HG03064 (cell line): ENCODE results near the gene CXCL16.
A peak's percentile ranks its signal among the peaks of the same experiment; 100 is the strongest.
"Not testable (repeated sequence)": the region's sequence is repeated elsewhere in the genome, so short reads cannot be mapped to it uniquely, and the experiment has no call there.

Source experiments
- ATAC-seq: cut with Tn5 transposase; IDR thresholded peaks from one replicate; pipeline ENCODE4 v1.9.1; 2021; ENCODE audit warnings: low read depth; ENCODE audit not compliant: unreplicated experiment

The CXCL16 gene

DNA sequence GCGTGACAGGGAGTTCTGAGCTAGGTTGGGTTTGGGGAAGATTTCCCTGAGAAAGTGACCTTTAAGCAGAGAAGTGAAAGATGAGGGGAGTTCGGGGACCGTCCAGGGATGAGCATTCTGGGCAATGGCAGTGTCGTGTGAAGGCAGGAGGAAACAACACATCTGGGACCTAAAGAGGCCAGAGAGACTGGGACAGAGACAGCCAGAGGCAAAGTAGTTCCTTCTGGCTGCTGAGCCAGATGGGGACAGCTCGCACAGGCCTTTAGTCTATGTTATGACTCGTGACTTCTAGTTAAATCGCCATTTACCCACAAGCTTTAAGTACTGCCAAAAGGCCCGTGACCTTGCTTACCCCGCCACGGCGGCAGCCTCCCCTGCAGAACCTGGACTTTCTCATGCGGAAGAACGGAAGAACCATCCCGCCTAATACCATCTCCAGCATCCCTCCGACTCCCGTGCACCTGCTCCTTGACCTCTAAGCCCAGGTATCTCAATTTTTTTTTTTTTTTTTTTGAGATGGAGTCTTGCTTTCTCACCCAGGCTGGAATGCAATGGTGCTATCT is 17.0 kb downstream of the CXCL16 start:
- no peak for ATAC-seq

DNA sequence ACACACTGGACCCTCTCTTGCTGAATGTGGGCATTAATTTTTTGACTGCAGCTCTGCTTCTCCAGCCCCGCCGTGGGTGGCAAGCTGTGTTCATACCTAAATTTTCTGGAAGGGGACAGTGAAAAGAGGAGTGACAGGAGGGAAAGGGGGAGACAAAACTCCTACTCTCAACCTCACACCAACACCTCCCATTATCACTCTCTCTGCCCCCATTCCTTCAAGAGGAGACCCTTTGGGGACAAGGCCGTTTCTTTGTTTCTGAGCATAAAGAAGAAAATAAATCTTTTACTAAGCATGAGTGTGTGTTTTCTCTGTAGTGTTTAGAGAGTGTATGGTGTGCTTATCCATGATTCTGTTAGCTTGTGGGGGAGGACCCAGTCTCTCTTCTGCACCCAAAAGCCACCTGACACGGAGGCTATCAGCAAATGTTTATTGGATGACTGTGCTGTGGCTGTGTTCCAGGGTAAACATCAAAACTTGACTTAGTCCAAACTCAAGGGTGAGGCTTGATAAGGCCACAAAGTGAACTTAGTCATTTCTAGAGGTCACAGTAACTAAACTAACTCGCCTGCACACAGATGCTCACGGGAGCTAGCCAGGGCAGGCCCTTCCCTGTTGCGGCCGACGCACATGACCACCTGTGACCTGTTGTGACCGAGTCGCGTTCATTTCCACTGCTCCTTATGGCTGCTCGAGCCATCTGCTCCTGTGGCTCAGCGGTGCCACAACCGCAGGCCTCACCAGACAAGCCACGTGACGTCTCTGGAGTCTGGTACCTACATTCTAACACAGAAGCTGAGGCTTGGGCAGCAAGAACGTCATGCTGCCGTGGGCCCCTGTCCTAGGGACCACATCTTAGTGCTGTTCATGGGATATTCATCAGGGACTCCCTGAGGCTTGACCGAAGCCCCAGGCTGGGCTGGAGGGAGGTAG is 18.3 kb downstream of the CXCL16 start:
- no peak for ATAC-seq

DNA sequence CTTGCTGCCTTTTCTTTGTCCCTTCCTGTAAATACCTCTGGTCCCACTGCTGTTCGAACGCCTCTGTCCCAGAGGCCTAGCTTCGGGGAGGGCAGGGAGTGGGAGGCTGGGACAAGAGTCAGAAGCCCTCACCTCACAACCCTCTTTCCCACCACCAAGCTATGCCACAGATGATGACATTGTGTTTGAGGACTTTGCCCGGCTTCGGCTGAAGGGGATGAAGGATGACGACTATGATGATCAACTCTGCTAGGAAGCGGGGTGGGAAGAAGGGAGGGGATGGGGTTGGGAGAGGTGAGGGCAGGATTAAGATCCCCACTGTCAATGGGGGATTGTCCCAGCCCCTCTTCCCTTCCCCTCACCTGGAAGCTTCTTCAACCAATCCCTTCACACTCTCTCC is 18.9 kb downstream of the CXCL16 start:
- ATAC-seq = no peak

DNA sequence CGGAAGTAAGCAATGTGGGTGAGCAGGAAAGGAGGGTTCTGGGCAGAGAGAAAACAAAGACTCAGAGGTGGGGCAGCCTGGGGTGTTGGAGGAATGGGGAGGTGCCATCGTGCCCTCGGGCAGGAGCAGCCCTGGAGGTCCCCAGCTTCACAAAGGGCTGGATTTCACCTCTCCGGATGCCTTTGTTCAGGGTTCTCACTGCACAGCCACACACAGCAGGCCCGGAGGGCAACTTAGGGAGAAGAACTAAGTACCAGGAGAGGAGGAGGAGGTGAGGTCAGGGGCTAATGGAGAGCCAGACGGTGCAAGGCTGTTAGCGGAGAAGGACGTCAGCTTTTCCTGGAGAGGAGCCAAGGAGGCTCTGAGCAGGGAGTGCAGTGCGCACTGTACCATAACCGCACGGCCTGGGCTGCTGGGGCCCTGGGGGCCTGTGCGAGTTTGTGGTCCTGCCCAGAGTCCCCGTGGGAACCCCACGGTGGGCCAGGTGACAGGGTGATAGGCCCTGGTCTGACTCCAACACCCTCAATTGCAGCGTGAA is 20.0 kb downstream of the CXCL16 start:
- ATAC-seq = no peak

DNA sequence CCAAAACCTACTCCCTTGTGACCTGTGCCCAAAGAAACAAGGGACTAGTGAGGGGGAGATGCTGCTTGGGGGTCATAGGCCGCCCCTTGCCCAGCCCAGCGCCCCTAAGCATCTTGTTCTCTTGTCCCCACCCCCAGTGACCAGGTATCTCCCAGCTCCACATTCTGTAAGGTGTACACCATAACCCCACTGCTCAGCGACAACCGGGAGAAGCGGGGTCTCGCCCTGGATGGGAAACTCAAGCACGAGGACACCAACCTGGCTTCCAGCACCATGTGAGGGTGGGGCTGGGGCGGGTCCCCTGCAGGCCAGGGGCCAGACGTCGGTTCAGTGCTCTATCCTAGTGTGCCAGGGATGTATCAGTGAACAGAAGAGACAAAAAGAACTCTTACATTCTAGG is 20.6 kb downstream of the CXCL16 start:
- ATAC-seq = no peak

DNA sequence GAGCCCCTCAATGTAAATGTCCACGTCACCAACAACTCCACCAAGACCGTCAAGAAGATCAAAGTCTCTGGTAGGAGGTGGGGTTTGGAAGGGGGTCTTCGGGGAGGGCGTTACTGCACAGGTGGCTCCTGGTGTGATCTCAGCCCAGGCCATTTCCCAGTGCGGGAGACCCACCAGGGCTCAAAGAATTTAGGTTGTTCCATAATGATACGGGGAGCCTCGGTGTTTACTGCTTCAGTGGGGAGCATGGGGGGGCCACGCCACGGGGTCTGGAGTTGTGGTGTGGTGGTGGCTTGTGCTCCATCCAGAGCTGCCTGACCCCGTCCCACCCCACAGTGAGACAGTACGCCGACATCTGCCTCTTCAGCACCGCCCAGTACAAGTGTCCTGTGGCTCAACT is 21.5 kb downstream of the CXCL16 start:
- ATAC-seq = no peak

DNA sequence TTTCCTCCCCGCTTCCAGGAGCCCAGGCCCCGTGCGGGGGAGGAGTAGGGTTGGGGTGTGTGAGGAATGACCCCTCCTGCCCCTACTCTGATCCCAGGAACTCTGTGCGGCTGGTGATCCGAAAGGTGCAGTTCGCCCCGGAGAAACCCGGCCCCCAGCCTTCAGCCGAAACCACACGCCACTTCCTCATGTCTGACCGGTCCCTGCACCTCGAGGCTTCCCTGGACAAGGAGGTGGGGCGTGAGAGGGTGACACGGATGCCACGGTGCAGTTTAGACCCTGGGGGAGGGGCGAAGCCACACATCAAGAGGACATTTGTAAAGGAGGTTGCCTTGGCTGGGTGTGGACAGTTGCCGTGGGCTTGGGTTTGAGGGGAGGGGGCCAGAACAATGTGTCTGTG is 21.9 kb downstream of the CXCL16 start:
- ATAC-seq = no peak

DNA sequence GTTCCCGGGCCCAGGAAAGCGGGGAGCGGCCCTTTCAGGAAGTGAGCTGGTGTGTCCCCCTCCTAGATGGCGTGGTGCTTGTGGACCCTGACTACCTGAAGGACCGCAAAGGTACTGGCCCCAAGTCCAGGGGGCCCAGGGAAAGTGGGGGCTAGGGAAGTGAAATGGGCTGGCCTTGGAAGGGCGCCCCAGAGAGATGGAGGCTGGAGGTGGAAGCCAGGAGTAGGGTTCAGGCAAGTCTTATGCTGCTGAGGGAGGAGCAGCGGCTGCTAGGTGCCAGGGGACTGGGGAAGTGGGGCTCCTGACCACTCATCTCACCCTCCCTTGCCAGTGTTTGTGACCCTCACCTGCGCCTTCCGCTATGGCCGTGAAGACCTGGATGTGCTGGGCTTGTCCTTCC is 23.6 kb downstream of the CXCL16 start:
- no peak for ATAC-seq

DNA sequence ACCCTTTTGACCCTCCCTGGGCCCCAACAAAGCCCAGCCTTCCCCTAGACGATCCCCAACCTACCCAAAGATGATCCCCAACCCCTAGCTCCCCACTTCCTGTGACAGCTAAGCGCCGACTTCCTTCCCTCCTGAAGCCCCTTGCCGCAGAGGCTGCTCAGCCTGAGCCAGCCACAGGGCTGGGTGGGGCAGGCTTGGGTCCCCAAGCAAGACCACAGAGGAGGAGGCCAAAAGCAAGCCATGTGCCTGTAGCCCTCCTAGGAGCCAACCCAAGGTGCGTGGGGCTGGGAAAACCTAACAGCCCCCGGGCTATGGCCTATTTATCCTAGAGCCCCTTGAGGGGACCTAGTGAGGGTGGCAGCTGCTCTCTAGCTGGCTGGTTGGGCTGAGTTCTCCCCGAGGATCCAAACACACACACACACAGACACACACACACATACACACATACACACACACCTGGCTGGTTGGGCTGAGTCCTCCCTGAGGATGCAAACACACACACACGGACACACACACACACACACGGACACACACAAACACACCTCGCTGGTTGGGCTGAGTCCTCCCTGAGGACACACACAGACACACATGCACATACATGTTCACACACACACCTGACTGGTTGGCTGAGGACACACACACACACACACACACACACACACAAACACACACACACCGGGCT is 24.5 kb downstream of the CXCL16 start:
- ATAC-seq = no peak

DNA sequence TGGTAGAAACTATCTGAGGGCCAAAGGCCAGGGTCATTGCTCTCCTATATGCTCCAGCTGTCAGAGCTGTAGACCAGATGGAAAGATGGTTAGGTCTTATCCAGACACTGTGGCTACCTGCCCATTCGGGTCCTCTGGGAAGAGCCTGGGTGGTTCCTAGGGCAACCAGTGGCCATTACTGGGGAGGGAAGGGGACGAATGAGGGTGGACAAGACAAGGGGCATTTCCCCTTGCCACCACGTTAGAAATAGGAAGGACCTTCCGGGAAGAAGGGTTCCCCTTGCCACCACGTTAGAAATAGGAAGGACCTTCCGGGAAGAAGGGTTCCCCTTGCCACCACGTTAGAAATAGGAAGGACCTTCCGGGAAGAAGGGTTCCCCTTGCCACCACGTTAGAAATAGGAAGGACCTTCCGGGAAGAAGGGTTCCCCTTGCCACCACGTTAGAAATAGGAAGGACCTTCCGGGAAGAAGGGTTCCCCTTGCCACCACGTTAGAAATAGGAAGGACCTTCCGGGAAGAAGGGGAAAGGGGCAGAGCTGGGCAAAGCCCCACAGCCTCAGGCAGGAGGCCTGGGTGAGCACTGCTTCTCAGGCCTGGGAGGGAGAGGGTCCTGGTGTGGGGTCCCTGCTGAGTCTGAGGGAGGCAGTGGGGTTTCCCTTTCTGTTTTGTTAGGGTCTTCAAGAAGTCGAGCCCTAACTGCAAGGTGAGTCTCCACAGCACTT is 25.2 kb downstream of the CXCL16 start:
- ATAC-seq = not testable (repeated sequence)

DNA sequence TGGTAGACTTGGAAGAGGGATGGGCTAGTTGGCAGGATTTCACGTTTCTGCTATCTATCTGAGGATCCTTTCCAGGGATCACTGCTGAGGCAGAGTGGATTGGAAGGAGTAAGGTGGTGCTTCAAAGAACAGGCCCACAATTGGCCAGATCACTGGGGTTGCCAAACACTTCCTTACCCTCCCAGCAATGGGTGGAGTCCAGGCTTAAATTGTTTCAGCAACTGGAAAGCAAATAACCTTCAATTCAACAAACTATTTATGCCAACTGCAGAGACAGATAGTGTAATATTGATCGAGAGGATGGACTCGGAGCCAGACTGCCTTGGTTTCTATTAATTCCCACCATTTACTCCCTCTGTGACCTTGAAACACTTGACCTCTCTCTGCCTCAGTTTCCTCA is 27.2 kb downstream of the CXCL16 start:
- no peak for ATAC-seq

DNA sequence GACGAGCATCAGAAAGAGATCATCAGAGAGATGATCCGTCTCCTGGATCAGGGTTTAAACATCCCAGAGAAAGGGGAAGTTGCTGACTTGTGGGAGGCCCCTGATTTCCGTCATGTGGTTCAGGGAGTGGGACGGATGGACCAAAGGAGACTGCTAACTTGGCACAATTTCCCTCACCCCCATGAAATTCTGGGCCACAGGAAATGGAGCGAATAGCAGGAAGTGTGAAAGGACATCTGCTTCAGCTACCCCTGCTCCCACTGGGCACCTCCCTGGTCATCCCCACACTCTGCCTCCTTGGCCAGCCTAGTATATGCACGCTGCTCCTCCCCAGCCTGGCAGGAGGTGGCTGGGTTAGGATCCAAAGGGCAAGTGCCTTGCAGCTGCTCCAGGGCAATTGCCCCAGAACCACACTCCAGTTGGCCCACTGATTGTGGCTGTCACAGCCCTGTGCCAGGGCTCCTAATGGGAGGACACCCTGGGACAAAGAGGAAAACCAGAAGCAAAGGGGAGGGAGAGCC is 28.0 kb downstream of the CXCL16 start:
- no peak for ATAC-seq

DNA sequence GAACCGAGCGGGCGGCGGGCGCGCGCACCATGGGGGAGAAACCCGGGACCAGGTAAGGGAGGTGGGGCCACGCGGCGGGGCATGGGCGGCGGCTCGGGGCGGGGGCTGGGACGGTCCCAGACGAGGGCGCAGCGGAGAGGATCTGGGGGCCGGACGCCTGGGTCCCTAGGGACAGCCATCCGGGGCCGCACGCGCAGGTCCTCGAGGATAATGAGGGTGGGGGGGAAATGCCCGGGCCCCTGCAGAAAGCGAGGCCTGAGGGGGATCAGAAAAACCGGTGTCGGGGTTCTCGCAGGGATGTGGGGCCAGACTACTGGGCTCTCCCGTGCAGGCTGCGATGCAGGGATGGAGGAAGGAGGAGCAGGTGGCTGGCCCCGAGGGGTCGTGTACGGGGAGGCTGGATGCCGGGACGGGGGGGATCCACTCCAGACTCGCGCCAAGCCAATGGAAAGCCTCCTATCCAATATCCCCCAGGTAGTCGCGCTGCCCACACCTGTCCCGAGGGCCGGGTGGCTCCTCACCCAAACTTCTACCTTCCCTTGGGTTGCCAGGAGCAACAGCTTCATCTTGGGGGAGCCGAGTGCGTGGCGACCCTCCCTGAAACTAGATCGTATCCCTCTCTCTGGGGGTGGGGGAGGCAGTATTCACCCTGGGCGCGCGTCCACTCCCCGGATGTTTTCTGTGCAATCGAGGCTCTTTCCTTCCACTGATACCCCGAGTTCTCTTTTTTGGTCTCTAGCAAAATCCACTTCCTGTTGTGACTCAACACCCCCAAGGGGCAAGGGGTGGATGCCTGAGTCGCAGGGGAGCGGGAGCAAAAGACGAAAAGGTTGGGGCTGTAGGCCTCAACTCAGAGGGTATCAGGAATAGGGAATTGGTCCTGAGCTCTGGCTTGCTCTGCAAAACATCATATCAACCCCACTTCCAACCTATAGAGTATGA is 28.8 kb downstream of the CXCL16 start:
- ATAC-seq = no peak

DNA sequence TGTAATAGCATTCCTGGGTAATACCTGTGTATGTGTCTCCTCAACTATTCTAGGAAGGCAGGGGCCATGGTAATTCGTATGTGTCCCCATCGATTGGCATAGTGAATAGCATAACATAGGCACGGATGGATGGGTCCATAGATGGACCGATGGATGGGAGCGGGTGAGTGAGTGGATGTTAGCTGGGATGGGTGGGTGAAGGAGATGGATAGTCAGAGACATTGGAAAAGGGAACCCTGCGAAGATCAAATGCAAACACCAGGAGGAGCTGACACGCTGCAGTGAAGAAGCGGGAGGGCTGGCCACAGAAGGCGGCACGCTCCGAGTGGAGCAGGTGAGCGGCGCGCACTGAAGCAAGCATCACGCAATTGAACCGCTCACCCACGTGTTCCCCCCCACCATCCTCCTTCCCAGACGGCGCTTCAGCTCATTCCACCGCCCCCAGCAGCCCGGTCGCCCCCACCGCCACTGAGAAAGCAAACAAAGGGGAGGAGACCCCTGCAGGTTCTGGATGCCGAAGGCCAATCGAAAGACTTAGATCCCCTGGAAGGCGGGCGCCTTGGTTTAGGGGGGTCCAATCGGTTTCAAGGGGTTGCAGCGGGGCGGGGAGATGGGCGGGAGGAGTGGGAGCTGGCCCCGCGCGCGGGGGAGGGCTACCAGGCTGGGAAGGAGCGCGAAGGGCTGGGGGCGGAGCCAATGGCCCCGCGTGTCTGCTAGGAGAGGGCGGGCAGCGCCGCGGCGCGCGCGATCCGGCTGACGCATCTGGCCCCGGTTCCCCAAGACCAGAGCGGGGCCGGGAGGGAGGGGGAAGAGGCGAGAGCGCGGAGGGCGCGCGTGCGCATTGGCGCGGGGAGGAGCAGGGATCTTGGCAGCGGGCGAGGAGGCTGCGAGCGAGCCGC is 29.7 kb downstream of the CXCL16 start, which contains the start of gene ARRB2:
ARRB2 (plus strand) TSS at position 839 of the 899 bp plus-strand sequence. CDS start 90 bp downstream, outside the sequence.
- ATAC-seq = peak; percentile 65

DNA sequence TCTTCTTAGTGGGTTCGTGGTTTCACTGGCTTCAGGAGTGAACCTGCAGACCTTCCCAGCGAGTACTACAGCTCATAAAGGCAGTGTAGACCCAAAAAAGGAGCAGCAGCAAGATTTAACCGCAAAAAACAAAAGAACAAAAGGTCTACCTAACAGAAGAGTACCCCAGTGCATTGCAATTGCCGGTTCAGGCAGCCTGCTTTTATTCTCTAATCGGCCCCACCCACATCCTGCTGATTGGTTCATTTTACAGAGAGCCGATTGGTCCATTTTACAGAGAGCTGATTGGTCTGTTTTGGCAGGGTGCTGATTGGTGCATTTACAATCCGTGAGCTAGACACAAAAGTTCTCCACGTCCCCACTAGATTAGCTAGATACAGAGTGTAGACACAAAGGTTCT is 31.3 kb downstream of the CXCL16 start:
- ATAC-seq = no peak

DNA sequence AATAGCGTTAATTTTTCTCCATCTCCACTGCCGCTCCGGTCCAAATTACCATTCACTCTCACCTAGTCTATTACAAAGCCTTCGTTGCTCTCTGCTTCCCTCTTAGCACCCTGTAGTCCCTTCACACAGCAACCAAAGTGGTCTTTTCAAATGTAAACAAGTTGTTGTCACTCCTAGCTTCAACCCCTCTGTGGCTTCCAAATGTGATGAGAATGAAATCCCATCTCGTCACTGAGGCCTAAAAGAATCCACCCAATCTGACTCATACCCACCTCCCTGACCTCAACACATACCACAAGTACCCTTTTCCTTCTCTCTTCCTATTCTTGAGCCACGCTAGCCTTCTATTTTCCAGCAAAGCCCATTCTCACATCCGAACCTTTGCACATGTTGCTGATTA is 33.6 kb downstream of the CXCL16 start:
- ATAC-seq = no peak

DNA sequence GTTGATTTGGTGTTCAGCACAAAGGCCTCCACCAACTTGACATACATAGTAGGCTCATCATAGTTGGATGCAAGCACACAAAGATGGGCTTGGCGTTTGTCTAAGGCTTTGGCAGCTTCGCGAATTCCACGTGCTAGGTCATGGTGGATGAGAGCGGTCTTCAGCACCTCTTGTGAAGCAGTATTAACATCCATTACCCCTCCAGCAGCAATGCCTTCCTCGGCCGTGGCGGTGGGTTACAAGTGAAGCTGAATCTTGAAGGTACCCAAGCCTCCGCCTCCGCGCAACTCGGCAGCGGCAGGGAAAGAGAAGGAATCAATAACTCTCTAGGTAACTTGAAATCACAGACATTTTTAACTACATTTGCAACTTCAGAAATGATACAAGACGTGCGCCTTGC is 34.7 kb downstream of the CXCL16 start:
- ATAC-seq = no peak

DNA sequence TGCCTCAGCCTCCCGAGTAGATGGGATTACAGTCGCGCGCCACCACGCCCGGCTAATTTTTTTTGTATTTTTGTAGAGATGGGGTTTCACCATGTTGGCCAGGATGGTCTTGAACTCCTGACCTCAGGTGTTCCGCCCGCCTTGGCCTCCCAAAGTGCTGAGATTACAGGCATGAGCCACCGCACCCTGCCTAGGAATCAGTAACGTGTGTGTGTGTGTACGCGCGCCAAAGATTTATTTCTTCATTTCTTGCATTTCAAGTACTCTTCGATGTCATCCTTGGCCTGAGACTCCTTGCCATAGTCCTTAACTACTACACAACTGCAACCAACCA is 35.2 kb downstream of the CXCL16 start:
- ATAC-seq = not testable (repeated sequence)
